H9 (cell line): ENCODE measurements around the gene POLR2A. TPM values are rescaled to one million over a fixed set of nuclear protein-coding genes. Genes with fewer than 3 reads are reported as not detected.
A peak's percentile ranks its signal among the peaks of the same experiment; 100 is the strongest.

Source experiments
- DNase-seq: peaks from one replicate; pipeline ENCODE4 v3.0.0-alpha.2; 2017
- H2AFZ ChIP-seq: one replicate; pipeline ENCODE4 v1.6.1; 2013; ENCODE audit warnings: mild to moderate bottlenecking, low read length, control low read depth, moderate library complexity
- H2AK5ac ChIP-seq: 2 replicates; pipeline ENCODE4 v1.6.1; 2013; ENCODE audit warnings: low read length, control low read depth, mixed read lengths; ENCODE audit not compliant: insufficient read length
- H2BK120ac ChIP-seq: one replicate; pipeline ENCODE4 v1.6.1; 2013; ENCODE audit warnings: low read depth, mild to moderate bottlenecking, low read length, control low read depth, inconsistent platforms; ENCODE audit not compliant: poor library complexity, severe bottlenecking
- H2BK12ac ChIP-seq: 2 replicates; pipeline ENCODE4 v1.6.1; 2013; ENCODE audit warnings: low read length, control low read depth, mixed read lengths, low read depth; ENCODE audit not compliant: insufficient read length
- H2BK15ac ChIP-seq: 2 replicates; pipeline ENCODE4 v1.6.1; 2013; ENCODE audit warnings: low read depth, low read length, control low read depth
- H2BK20ac ChIP-seq: one replicate; pipeline ENCODE4 v1.6.1; 2013; ENCODE audit warnings: low read depth, mild to moderate bottlenecking, low read length, control low read depth, inconsistent platforms; ENCODE audit not compliant: poor library complexity, severe bottlenecking
- H2BK5ac ChIP-seq: 2 replicates; pipeline ENCODE4 v1.6.1; 2013; ENCODE audit warnings: low read length, control low read depth, mixed read lengths; ENCODE audit not compliant: insufficient read length
- H3K14ac ChIP-seq: 2 replicates; pipeline ENCODE4 v1.6.1; 2013; ENCODE audit warnings: low read length, control low read depth; ENCODE audit not compliant: insufficient read depth
- H3K18ac ChIP-seq: 2 replicates; pipeline ENCODE4 v1.6.1; 2013; ENCODE audit warnings: low read depth, mild to moderate bottlenecking, mixed read lengths, low read length, control low read depth; ENCODE audit not compliant: insufficient read length
- H3K23ac ChIP-seq: 2 replicates; pipeline ENCODE4 v1.6.1; 2013; ENCODE audit warnings: low read length, control low read depth, mixed read lengths, low read depth; ENCODE audit not compliant: insufficient read length
- H3K23me2 ChIP-seq: 2 replicates; pipeline ENCODE4 v1.6.1; 2013; ENCODE audit warnings: low read depth, mild to moderate bottlenecking, mixed read lengths, low read length, control low read depth; ENCODE audit not compliant: insufficient read length, poor library complexity, severe bottlenecking
- H3K27ac ChIP-seq: 2 replicates; pipeline ENCODE4 v1.5.1; 2013; ENCODE audit warnings: low read length, control low read depth, mixed read lengths, low read depth; ENCODE audit not compliant: insufficient read length
- H3K27me3 ChIP-seq: 2 replicates; pipeline ENCODE4 v1.6.1; 2013; ENCODE audit warnings: low read length, control low read depth, inconsistent platforms; ENCODE audit not compliant: insufficient read depth
- H3K4ac ChIP-seq: 2 replicates; pipeline ENCODE4 v1.6.1; 2013; ENCODE audit warnings: low read depth, mild to moderate bottlenecking, control low read depth, inconsistent platforms, low read length, moderate library complexity
- H3K4me1 ChIP-seq: 2 replicates; pipeline ENCODE4 v1.6.1; 2013; ENCODE audit warnings: low read length, control low read depth, inconsistent platforms; ENCODE audit not compliant: insufficient read depth
- H3K4me2 ChIP-seq: 2 replicates; pipeline ENCODE4 v1.6.1; 2013; ENCODE audit warnings: low read length, control low read depth, mixed read lengths; ENCODE audit not compliant: insufficient read length, insufficient read depth
- H3K56ac ChIP-seq: 2 replicates; pipeline ENCODE4 v1.6.1; 2013; ENCODE audit warnings: low read depth, mild to moderate bottlenecking, mixed read lengths, low read length, control low read depth; ENCODE audit not compliant: insufficient read length
- H3K79me1 ChIP-seq: 2 replicates; pipeline ENCODE4 v1.6.1; 2013; ENCODE audit warnings: low read depth, mild to moderate bottlenecking, moderate library complexity, low read length, control low read depth, inconsistent platforms; ENCODE audit not compliant: insufficient read depth, poor library complexity, severe bottlenecking
- H3K79me2 ChIP-seq: 2 replicates; pipeline ENCODE4 v1.6.1; 2013; ENCODE audit warnings: low read length, control low read depth, inconsistent platforms; ENCODE audit not compliant: insufficient read depth
- H3K9ac ChIP-seq: 2 replicates; pipeline ENCODE4 v1.6.1; 2013; ENCODE audit warnings: low read length, control low read depth, mixed read lengths; ENCODE audit not compliant: insufficient read length; ENCODE audit errors: extremely low read depth
- H3K9me3 ChIP-seq: one replicate; pipeline ENCODE4 v1.6.1; 2013; ENCODE audit warnings: low read depth, low read length, inconsistent platforms; ENCODE audit not compliant: control insufficient read depth
- H3T11ph ChIP-seq: one replicate; pipeline ENCODE4 v1.6.1; 2013; ENCODE audit warnings: mild to moderate bottlenecking, low read length, control low read depth, inconsistent platforms
- H4K20me1 ChIP-seq: one replicate; pipeline ENCODE4 v1.6.1; 2013; ENCODE audit not compliant: control insufficient read depth, insufficient read length, insufficient read depth
- H4K5ac ChIP-seq: 2 replicates; pipeline ENCODE4 v1.6.1; 2013; ENCODE audit warnings: low read depth, mild to moderate bottlenecking, mixed read lengths, low read length, control low read depth; ENCODE audit not compliant: insufficient read length
- H4K8ac ChIP-seq: replicated peaks from 2 replicates; pipeline ENCODE4 v1.6.1; 2013; ENCODE audit warnings: low read length, control low read depth, mixed read lengths, low read depth; ENCODE audit not compliant: insufficient read length
- H4K91ac ChIP-seq: 2 replicates; pipeline ENCODE4 v1.6.1; 2013; ENCODE audit warnings: low read depth, mild to moderate bottlenecking, moderate library complexity, mixed read lengths, low read length, control low read depth; ENCODE audit not compliant: insufficient read length
- H3K27ac Mint-ChIP-seq, 3 experiments: 2 replicates in 2 of 3; 3 replicates in 1 of 3; pipeline ENCODE4 v1.8.0; 2020 to 2021; ENCODE audit warnings: mixed read lengths in 3 of 3, mild to moderate bottlenecking in 1 of 3, moderate library complexity in 1 of 3
- H3K27me3 Mint-ChIP-seq: 2 replicates; pipeline ENCODE4 v1.8.0; 2021; ENCODE audit warnings: low read depth, mild to moderate bottlenecking, moderate library complexity, mixed read lengths
- H3K36me3 Mint-ChIP-seq, 3 experiments: 2 replicates in 2 of 3; 3 replicates in 1 of 3; pipeline ENCODE4 v1.8.0; 2020 to 2021; ENCODE audit warnings: low read depth in 3 of 3, mixed read lengths in 3 of 3; ENCODE audit not compliant: insufficient read depth in 1 of 3
- H3K4me1 Mint-ChIP-seq, 2 experiments: 2 replicates each; pipeline ENCODE4 v1.8.0; 2020; ENCODE audit warnings: mixed read lengths in 2 of 2
- H3K4me3 Mint-ChIP-seq, 2 experiments: 2 replicates in 1 of 2; 3 replicates in 1 of 2; pipeline ENCODE4 v1.8.0; 2020 to 2021; ENCODE audit warnings: mild to moderate bottlenecking in 2 of 2, mixed read lengths in 2 of 2, moderate library complexity in 1 of 2
- H3K9me3 Mint-ChIP-seq, 2 experiments: 2 replicates in 1 of 2; 3 replicates in 1 of 2; pipeline ENCODE4 v1.8.0; 2020; ENCODE audit warnings: mild to moderate bottlenecking in 2 of 2, mixed read lengths in 2 of 2, moderate library complexity in 1 of 2
- CTCF ChIP-seq: fragments of 200-600 bp; sonication (generic); conservative IDR thresholded peaks from 3 replicates; pipeline ENCODE4 v1.8.0; 2021; ENCODE audit warnings: antibody characterized with exemption, mild to moderate bottlenecking
- WGBS: extraction: QIAGEN DNeasy Blood & Tissue Kit; methylation state at CpG from one replicate; pipeline ENCODE4 v1.1.7; 2013; ENCODE audit warnings: missing lambda C conversion rate, low lambda C conversion rate, mixed read lengths; ENCODE audit not compliant: insufficient read length; ENCODE audit errors: extremely low coverage; 5-methylcytosine and 5-hydroxymethylcytosine counted together
- total RNA-seq: library from RNA; stranded (reverse); gene quantifications from 2 replicates; pipeline ENCODE4 v1.2.1, GENCODE V29; 2021

The POLR2A gene
- total RNA-seq, 1 experiment from 2014 or later = 153 TPM

DNA sequence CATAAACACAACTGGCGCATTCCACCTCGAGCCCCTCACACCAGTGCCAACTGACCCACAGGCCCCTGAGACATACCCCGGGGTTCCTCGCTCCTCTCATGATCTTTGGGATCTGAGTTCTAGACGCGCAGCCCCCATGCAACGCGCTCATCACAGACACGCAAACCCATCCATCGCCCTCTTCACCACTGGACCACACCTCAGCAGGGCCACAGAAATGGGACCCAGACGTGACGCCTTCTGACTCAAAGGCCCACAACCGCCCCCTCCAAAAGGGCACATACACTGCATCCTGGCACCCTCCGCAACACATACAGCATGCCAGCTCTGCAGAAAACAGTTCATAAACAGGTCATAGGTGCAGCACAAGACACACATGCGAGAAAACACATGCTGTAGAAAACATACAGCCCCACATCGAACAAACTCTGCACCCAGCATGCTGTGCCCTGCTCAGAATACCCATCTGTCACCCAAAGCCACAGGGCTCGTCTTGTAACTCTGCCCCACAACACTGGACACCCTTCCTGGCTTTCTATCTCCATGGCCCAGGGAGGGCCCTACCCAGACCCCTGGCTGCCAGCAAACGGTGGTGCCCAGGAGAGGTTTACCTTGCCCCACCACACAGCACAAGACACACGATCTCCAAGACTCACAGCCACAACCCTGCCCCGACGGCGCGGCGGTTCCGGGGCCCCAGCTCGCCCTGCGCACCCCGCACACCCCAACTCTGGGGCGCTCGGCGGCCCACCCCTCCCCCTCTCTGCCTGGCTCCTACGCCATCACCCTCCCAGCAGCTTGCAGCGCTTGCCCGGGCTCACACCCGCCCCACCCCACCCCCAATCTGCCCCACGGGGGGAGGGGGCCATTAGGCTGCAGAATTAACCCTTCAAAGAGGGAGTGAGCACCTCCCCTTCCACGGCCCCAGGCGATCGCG is 5.6 kb upstream of the POLR2A start:
- Mint-ChIP-seq H3K27me3 (no peaks in the 10 kb centered on the region; the same call in 1 of the 2 replicates), H3K36me3 (peaks cover 0 to 4% (median 0%) of the 10 kb centered on the region in 3 experiments; a peak in 1 of 7 replicates), H3K4me3 (peak overlapping the region; percentile 77 to 89), H3K9me3 (no peaks in the 10 kb centered on the region; a peak in 1 of 5 replicates), H3K4me1 (peaks cover 49 to 53% of the 10 kb centered on the region in 2 experiments), H3K27ac (peak overlapping the region in 2 of 3 experiments; percentile 32 to 51; a peak in 4 of 7 replicates)
- Histone ChIP-seq H4K5ac (no peak overlapping the region), H3K27ac (no peak overlapping the region), H2BK20ac (no peak overlapping the region), H3K18ac (no peak overlapping the region), H3K27me3 (no peaks in the 10 kb centered on the region), H3K14ac (peak overlapping the region; percentile 21), H3K4me1 (peaks cover 8% of the 10 kb centered on the region; the same call in 1 of the 2 replicates), H3K79me1 (peaks cover 3% of the 10 kb centered on the region), H2AFZ (no peak overlapping the region), H2BK120ac (no peak overlapping the region), H3K56ac (no peak overlapping the region), H3K9ac (no peak overlapping the region), H3T11ph (no peak overlapping the region), H2AK5ac (no peak overlapping the region), H3K79me2 (peaks cover 5% of the 10 kb centered on the region; the same call in 1 of the 2 replicates), H4K20me1 (peaks cover 6% of the 10 kb centered on the region), H2BK12ac (no peak overlapping the region), H4K8ac (no peak overlapping the region), H3K23ac (no peak overlapping the region), H3K4me2 (peak overlapping the region; percentile 43), H3K23me2 (peaks cover 7% of the 10 kb centered on the region), H2BK5ac (no peak overlapping the region), H3K9me3 (no peaks in the 10 kb centered on the region), H4K91ac (no peak overlapping the region), H3K4ac (no peak overlapping the region), H2BK15ac (no peak overlapping the region)
- WGBS = no CpG with 5 or more reads among the region's 40 CpGs
- no peak for DNase-seq
- TF ChIP-seq CTCF = no peak
